ENCODE results near the gene UMODL1.

The UMODL1 gene

GRCh38 chr21:42145569-42146272 lies 74.6 kb downstream of the UMODL1 start:
- H3K36me3 ChIP-seq (ENCODE audit: insufficient read depth, low read length), result no peaks in the 10 kb centered on the region
- H3K9me3 ChIP-seq (ENCODE audit: low read depth, low read length), result no peaks in the 10 kb centered on the region
- no peak overlapping the region for H3K4me3 ChIP-seq
- peak; percentile 14 for DNase-seq (ENCODE audit: low read depth, low spot score)
- H3K9ac ChIP-seq (ENCODE audit: insufficient read length), result no peak overlapping the region
- no peak overlapping the region for H3K27ac ChIP-seq
- TF ChIP-seq POLR2AphosphoS5 (IDR thresholded peaks at IDR 0.05; ENCODE audit: borderline replicate concordance, low read depth, low read length), result no peak
- TF ChIP-seq FOXP2 (optimal IDR thresholded peaks at IDR 0.05; ENCODE audit: control extremely low read depth, extremely low read length, insufficient read depth), result no peak
- TF ChIP-seq EZH2 (IDR thresholded peaks at IDR 0.05), result no peak

DNA sequence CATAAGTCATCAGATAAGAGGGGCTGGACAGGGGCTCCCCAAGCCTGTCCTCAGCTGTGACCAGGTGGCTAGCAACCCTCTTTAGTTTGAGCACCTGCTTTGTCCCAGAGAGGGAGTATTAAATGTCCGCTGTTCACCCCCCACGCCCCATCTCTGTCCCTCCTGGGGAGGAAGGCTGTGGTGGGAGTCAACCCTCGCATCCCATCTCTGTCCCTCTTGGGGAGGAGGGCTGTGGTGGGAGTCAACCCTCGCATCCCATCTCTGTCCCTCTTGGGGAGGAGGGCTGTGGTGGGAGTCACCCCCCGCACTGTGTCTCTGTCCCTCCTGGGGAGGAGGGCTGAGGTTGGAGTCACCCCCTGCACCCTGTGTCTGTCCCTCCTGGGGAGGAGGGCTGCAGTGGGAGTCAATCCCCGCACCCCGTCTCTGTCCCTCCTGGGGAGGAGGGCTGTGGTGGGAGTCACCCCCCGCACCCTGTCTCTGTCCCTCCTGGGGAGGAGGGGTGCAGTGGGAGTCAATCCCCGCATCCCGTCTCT lies 75.2 kb downstream of the UMODL1 start:
- no peaks in the 10 kb centered on the region for H3K36me3 ChIP-seq (ENCODE audit: insufficient read depth, low read length)
- DNase-seq (ENCODE audit: low read depth, low spot score), result no peak
- no peak overlapping the region for H3K27ac ChIP-seq
- H3K9ac ChIP-seq (ENCODE audit: insufficient read length), result no peak overlapping the region
- no peaks in the 10 kb centered on the region for H3K9me3 ChIP-seq (ENCODE audit: low read depth, low read length)
- TF ChIP-seq EZH2 (IDR thresholded peaks at IDR 0.05) (no peak), FOXP2 (optimal IDR thresholded peaks at IDR 0.05; ENCODE audit: control extremely low read depth, extremely low read length, insufficient read depth) (no peak), POLR2AphosphoS5 (IDR thresholded peaks at IDR 0.05; ENCODE audit: borderline replicate concordance, low read depth, low read length) (no peak)
- no peak overlapping the region for H3K4me3 ChIP-seq

DNA sequence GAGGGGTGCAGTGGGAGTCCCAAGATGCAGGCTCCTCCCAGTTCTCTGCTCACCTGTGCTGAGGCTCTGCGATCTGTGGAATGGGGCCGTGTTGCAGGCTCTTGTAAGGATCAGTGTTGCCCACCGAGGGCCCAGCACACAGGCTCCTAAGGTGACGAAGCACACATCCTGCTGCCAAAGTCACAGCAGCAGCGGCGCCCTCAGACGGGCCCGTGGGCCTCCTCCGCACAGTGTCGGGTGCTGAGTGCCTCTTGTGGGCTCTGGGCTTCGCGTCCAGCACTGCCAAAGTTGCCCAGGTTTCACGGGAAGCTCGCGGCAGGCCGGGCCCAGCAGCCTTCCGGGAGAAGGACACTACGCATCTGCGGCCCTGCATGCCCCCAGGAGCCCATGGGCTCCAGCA lies 75.7 kb downstream of the UMODL1 start:
- no peak for DNase-seq (ENCODE audit: low read depth, low spot score)
- H3K9ac ChIP-seq (ENCODE audit: insufficient read length), result no peak overlapping the region
- TF ChIP-seq POLR2AphosphoS5 (IDR thresholded peaks at IDR 0.05; ENCODE audit: borderline replicate concordance, low read depth, low read length) (no peak), EZH2 (IDR thresholded peaks at IDR 0.05) (no peak), FOXP2 (optimal IDR thresholded peaks at IDR 0.05; ENCODE audit: control extremely low read depth, extremely low read length, insufficient read depth) (no peak)

DNA sequence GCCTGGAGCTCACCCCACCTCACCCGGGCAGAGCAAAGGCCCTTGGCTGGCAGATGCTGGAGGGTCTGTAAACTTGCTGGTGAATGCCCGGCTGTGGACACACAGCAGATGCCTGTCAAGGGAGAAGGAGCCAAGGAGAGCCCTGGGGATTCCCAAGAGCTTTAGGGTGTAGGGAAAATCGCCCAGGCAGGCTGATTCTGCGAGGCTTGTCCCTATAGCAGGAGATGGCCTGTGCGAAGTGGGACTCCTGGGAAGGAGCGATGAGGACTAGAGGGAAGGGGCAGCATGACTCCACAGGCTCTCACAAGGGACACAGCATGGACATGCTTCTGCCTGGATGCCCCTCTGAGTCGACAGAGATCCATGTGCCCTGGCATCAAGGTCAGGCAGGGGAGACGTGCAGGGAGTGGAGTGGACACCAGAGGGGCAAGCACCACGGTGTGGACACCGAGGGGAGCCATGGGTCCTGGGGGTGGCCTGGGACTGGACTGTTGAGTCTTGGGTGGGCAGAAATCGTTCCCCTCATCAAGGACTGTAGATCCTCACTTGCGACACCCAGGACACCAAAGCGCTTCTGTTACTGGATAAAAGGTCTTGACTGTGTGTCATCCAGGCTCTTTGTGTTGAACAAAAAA lies 76.4 kb downstream of the UMODL1 start:
- no peaks in the 10 kb centered on the region for H3K9me3 ChIP-seq (ENCODE audit: low read depth, low read length)
- H3K9ac ChIP-seq (ENCODE audit: insufficient read length), result no peak overlapping the region
- TF ChIP-seq FOXP2 (optimal IDR thresholded peaks at IDR 0.05; ENCODE audit: control extremely low read depth, extremely low read length, insufficient read depth), result no peak
- TF ChIP-seq EZH2 (IDR thresholded peaks at IDR 0.05), result no peak
- no peak for TF ChIP-seq POLR2AphosphoS5 (IDR thresholded peaks at IDR 0.05; ENCODE audit: borderline replicate concordance, low read depth, low read length)
- DNase-seq (ENCODE audit: low read depth, low spot score), result no peak
- no peak overlapping the region for H3K27ac ChIP-seq
- H3K4me3 ChIP-seq, result no peak overlapping the region
- no peaks in the 10 kb centered on the region for H3K36me3 ChIP-seq (ENCODE audit: insufficient read depth, low read length)

More for the DNA sequence above, 75.7 kb downstream of the UMODL1 start:
- Histone ChIP-seq H3K4me3 (no peak overlapping the region), H3K36me3 (ENCODE audit: insufficient read depth, low read length) (no peaks in the 10 kb centered on the region), H3K9me3 (ENCODE audit: low read depth, low read length) (no peaks in the 10 kb centered on the region), H3K27ac (no peak overlapping the region)

DNA sequence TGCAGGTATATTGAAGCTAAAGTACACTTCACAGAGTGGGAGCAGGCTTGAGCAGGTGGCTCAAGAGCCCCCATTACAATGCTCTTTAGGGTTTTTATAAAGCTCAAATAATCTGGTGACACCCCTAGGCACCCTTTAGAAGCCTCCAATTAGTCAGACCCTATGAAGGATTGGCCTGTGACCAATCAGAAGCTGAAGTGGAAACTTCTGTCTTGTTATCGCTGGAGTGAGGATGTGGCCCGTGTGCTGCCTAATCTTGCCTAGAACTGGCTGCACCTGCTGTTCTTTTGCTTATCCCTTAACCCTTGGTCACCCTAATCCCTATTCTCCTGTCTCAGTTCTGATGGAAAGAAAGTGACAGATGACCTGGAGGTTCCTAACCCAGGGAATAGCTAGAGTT lies 77.0 kb downstream of the UMODL1 start:
- Histone ChIP-seq H3K9ac (ENCODE audit: insufficient read length) (no peak overlapping the region), H3K36me3 (ENCODE audit: insufficient read depth, low read length) (no peaks in the 10 kb centered on the region), H3K27ac (no peak overlapping the region), H3K4me3 (no peak overlapping the region), H3K9me3 (ENCODE audit: low read depth, low read length) (no peaks in the 10 kb centered on the region)
- TF ChIP-seq EZH2 (IDR thresholded peaks at IDR 0.05) (no peak), FOXP2 (optimal IDR thresholded peaks at IDR 0.05; ENCODE audit: control extremely low read depth, extremely low read length, insufficient read depth) (no peak), POLR2AphosphoS5 (IDR thresholded peaks at IDR 0.05; ENCODE audit: borderline replicate concordance, low read depth, low read length) (no peak)
- DNase-seq (ENCODE audit: low read depth, low spot score), result no peak

DNA sequence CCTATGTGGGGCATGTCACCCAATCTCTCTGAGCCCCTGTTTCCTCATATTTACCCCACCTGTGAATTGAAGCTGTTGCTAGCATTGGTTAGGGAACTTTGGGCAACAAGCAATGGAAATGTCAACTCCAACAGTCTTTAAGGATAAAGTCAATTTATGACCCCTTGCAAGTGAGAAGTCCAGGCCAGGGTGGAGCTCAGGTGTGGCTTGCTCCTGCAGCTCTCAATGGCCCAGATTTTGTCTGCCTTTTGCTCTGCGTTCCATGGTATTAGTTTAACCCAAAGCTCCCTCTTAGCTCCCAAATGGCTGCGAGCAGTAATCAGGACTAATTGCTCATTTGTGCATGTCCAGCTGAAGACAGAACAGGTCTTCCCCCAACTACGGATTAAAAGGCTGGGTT lies 77.5 kb downstream of the UMODL1 start:
- H3K27ac ChIP-seq, result no peak overlapping the region
- H3K9me3 ChIP-seq (ENCODE audit: low read depth, low read length), result no peaks in the 10 kb centered on the region
- no peak overlapping the region for H3K4me3 ChIP-seq
- H3K36me3 ChIP-seq (ENCODE audit: insufficient read depth, low read length), result no peaks in the 10 kb centered on the region
- TF ChIP-seq EZH2 (IDR thresholded peaks at IDR 0.05), result no peak
- no peak for TF ChIP-seq FOXP2 (optimal IDR thresholded peaks at IDR 0.05; ENCODE audit: control extremely low read depth, extremely low read length, insufficient read depth)
- no peak for TF ChIP-seq POLR2AphosphoS5 (IDR thresholded peaks at IDR 0.05; ENCODE audit: borderline replicate concordance, low read depth, low read length)
- DNase-seq (ENCODE audit: low read depth, low spot score), result no peak
- no peak overlapping the region for H3K9ac ChIP-seq (ENCODE audit: insufficient read length)

DNA sequence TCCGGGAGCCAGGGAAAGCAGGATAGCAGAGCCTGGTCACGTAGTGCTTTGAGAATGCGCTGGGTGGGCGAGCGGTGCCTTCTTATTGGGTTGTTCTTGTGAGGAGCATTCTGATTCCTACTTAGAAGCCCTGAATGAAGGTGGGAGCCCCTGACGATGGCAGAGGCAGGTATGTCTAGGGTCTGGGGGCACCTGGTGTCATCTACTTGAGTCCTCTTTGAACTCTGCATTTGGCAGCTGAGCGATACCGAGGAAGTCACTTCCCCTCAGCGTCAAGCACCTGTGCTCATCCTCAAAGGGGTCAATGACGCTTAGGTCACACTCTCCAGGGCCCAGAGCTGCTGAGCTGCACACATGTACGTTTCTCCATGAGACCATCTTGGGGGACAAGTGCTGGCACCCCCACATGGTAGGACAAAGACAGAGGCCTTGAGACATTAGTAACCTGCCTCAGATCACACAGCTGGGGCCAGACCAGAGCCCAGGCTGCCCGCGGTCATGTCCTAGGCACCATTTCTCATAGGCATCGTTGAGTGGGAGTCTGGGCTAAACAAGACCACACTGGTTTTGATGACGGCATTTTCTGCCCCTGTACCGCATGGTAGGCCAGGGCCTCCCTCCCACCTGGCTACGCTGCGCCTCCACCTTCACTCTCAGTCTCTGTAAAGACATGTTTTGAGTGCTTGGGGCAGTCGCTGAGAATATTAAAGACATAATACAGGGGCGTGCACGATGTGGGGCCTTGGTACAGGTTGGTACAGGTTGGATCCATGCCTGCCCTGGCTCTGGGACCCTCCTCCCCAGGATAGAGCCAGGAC lies 78.7 kb downstream of the UMODL1 start:
- DNase-seq (ENCODE audit: low read depth, low spot score), result no peak
- no peak for TF ChIP-seq FOXP2 (optimal IDR thresholded peaks at IDR 0.05; ENCODE audit: control extremely low read depth, extremely low read length, insufficient read depth)
- TF ChIP-seq EZH2 (IDR thresholded peaks at IDR 0.05), result no peak
- TF ChIP-seq POLR2AphosphoS5 (IDR thresholded peaks at IDR 0.05; ENCODE audit: borderline replicate concordance, low read depth, low read length), result no peak
- no peak overlapping the region for H3K27ac ChIP-seq
- H3K9me3 ChIP-seq (ENCODE audit: low read depth, low read length), result no peaks in the 10 kb centered on the region
- H3K9ac ChIP-seq (ENCODE audit: insufficient read length), result no peak overlapping the region
- H3K36me3 ChIP-seq (ENCODE audit: insufficient read depth, low read length), result no peaks in the 10 kb centered on the region
- H3K4me3 ChIP-seq, result no peak overlapping the region
